Measurements from ENCODE around the gene ADAMTSL1.
A peak's percentile ranks its signal among the peaks of the same experiment; 100 is the strongest.

ADAMTSL1 gene

GRCh38 chr9:18610956-18611355, 137.0 kb downstream of the ADAMTSL1 start:
- DNase-seq (ENCODE audit: low spot score), result no peak

- no peak for DNase-seq (ENCODE audit: low spot score)
Measured at GRCh38 chr9:18611971-18612370, 138.0 kb downstream of the ADAMTSL1 start.

GRCh38 chr9:18614116-18614515, 140.2 kb downstream of the ADAMTSL1 start:
- no peak for DNase-seq (ENCODE audit: low spot score)

- no peak for DNase-seq (ENCODE audit: low spot score)
Measured at GRCh38 chr9:18614651-18615050, 140.7 kb downstream of the ADAMTSL1 start.

GRCh38 chr9:18616976-18617375, 143.0 kb downstream of the ADAMTSL1 start:
- no peak for DNase-seq (ENCODE audit: low spot score)

- DNase-seq (ENCODE audit: low spot score), result no peak
Measured at GRCh38 chr9:18617759-18618158, 143.8 kb downstream of the ADAMTSL1 start.

GRCh38 chr9:18618862-18619261, 144.9 kb downstream of the ADAMTSL1 start:
- DNase-seq (ENCODE audit: low spot score), result no peak

GRCh38 chr9:18622186-18622836, 148.4 kb downstream of the ADAMTSL1 start:
- DNase-seq (ENCODE audit: low spot score), result no peak

GRCh38 chr9:18623221-18624079, 149.5 kb downstream of the ADAMTSL1 start:
- no peak for DNase-seq (ENCODE audit: low spot score)

GRCh38 chr9:18626046-18626698, 152.2 kb downstream of the ADAMTSL1 start:
- DNase-seq (ENCODE audit: low spot score), result peak; percentile 4

GRCh38 chr9:18629136-18629535, 155.2 kb downstream of the ADAMTSL1 start:
- DNase-seq (ENCODE audit: low spot score), result no peak

GRCh38 chr9:18632632-18633403, 158.9 kb downstream of the ADAMTSL1 start:
- DNase-seq (ENCODE audit: low spot score), result peak; percentile 58

GRCh38 chr9:18636781-18637180, 162.8 kb downstream of the ADAMTSL1 start:
- DNase-seq (ENCODE audit: low spot score), result no peak

- no peak for DNase-seq (ENCODE audit: low spot score)
Measured at GRCh38 chr9:18638371-18639249, 164.7 kb downstream of the ADAMTSL1 start.

GRCh38 chr9:18639911-18640310, 166.0 kb downstream of the ADAMTSL1 start:
- no peak for DNase-seq (ENCODE audit: low spot score)

GRCh38 chr9:18658804-18659705, 185.1 kb downstream of the ADAMTSL1 start:
- no peak for DNase-seq (ENCODE audit: low spot score)

GRCh38 chr9:18660001-18660400, 186.0 kb downstream of the ADAMTSL1 start:
- no peak for DNase-seq (ENCODE audit: low spot score)

- no peak for DNase-seq (ENCODE audit: low spot score)
Measured at GRCh38 chr9:18662320-18662719, 188.4 kb downstream of the ADAMTSL1 start.

- DNase-seq (ENCODE audit: low spot score), result no peak
Measured at GRCh38 chr9:18665947-18666346, 192.0 kb downstream of the ADAMTSL1 start.

GRCh38 chr9:18666348-18666747, 192.4 kb downstream of the ADAMTSL1 start:
- DNase-seq (ENCODE audit: low spot score), result no peak

Data from RKO (cell line).